Stimulated activated CD4-positive, alpha-beta T cell treated with anti-CD3 and anti-CD28 coated beads, Interleukin-2, amount 100 ng/mL, for 24 hours (primary cell): ENCODE data around the gene MTO1.
"Not testable (repeated sequence)": the region's sequence is repeated elsewhere in the genome, so short reads cannot be mapped to it uniquely, and the experiment has no call there.

Source experiments
- DNase-seq, 2 donors: peaks; one replicate each; pipeline ENCODE4 v3.0.0-alpha.2; 2020

The MTO1 gene

GRCh38 chr6:73534628-73535027, 73.1 kb downstream of the MTO1 start:
- no peak for DNase-seq

DNA sequence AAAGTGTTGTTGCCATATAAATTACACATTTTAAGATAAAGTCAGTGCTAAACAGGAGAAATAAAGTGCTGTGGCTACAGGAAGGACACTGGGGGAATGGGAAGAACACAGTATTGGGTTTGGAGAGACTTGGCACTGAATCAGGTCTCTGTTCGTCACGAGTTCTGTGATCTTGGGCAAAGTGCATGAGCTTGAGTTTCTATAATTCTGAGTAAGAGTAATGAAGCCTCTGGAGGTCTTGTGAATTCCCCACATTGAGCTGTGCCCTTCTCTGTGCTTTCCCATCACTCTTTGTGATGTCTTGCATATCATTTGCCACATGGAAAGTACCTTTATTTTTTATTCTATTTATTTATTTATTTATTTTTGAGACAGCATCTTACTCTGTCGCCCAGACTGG, 76.1 kb downstream of the MTO1 start:
- DNase-seq, result no peak

DNA sequence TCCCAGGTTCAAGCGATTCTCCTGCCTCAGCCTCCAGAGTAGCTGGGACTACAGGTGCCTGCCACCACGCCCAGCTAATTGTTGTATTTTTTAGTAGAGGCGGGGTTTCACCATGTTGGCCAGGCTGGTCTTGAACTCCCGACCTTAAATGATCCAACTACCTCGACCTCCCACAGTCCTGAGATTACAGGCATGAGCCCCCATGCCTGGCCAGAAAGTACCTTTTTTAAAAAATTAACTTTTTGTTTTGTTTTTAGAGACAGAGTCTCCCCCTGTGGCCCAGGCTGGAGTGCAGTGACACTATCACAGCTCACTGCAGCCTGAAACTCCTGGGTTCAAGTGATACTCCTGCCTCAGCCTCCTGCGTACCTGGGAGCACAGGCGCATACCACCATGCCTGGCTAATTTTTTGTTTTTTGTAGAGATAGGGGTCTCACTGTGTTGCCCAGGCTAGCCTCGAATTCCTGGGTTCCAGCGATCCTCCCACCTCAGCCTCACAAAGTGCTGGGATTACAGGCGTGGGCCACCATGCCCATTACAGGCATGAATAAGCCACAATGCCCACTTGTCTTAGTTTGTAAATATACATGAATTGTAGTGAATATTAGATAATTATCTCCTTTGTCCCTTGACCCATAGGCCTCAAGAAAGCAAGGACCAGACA, 76.7 kb downstream of the MTO1 start:
- DNase-seq, result no peak

- not testable (repeated sequence) for DNase-seq
These were observed 80.9 kb downstream of the MTO1 start for GRCh38 chr6:73542481-73542880.

- no peak for DNase-seq
These were observed 81.4 kb downstream of the MTO1 start for GRCh38 chr6:73542891-73543290.

DNA sequence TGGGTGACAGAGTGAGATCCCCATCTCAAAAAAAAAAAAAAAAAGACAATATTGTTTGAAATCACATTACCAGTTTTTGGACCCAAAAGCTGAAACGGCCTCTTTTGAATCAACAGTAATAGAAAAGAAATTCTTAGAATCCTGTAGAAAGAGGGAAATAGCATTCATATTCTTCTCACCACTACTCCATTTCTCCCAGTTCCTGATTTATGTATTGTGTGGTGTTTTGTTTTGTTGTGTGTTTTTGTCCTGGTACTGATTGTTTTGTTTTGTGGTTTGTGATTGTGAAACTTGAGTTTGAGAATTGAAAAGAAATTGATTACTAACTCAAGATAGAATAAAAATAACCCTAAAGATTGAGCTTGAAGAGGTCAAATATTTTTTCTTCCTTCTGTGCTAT, 85.5 kb downstream of the MTO1 start:
- DNase-seq, result no peak

DNA sequence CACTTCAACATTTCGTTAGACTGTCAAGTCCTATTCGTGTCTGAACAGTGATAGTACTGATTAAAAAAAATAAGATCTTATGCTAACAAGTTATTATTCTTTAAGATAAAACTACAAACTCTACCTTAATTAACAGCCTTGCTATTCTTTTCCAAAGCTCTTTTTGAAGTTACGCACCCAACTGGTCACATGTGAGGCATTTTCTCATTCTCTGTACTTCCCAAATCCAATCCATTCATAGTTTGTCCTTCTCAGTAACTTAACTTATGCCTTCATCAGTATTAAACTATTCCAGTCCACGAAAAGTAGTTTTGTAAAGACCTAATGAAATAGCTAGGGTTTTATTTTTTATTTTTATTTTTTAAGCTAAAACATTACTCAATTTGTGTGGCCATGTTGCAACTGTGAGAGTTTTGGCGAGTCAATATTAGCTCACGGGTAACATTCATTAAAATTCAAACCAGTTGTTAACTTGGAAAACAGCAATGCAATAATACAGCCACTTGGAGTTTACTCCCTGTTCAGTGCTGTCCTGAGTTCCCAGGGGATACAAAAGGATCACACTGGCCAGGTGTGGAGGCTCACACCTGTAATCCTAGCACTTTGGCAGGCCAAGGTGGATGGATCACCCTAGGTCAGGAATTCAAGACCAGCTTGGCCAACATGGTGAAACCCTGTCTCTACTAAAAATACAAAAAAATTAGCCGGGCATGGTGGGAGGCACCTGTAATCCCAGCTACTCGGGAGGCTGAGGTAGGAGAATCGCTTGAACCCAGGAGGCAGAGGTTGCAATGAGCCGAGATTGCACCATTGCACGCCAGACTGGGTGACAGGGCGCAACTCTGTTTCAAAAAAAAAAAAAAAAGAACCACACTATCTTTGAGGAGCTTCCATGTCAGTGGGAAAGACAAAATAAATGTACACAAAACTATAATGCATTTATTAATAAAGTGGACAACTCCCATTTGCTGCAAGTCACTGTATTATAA, 87.2 kb downstream of the MTO1 start:
- no peak for DNase-seq

- DNase-seq, result not testable (repeated sequence)
These were observed 89.6 kb downstream of the MTO1 start for GRCh38 chr6:73551115-73551514.

GRCh38 chr6:73555380-73555949, 93.9 kb downstream of the MTO1 start:
- not testable (repeated sequence) for DNase-seq

- no peak for DNase-seq
These were observed 95.3 kb downstream of the MTO1 start for GRCh38 chr6:73556836-73557235.
